Measurements from ENCODE around the gene C20orf141. TPM values are rescaled to one million over a fixed set of nuclear protein-coding genes. Genes with fewer than 3 reads are reported as not detected.

C20orf141 gene
- total and polyA plus RNA-seq, 5 donors: not detected

DNA sequence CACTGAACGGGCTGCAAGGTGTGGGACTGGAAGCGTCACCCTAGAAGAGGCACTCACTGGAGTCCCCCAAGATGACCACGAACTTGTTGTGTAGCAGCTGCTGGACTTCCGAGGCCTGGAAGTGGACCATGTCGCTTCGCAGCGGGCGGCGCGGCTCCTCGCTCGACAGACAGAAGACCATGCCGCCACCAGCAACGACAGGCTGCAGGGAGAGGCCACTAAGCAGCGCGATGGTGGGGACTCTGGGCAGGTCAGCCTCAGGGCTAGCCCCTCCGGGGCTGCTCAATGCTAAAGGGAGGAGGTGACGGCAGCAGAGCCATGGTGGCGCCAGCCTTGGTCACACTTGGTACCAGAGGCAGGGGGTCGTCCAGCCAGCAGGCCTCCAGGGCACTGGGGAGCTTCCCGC lies 24.9 kb downstream of the C20orf141 start:
- ATAC-seq (no peak), DNase-seq (no peak)
- peak overlapping the region; percentile 89 for H3K4me3 ChIP-seq (ENCODE audit: low read length)
- no peaks in the 10 kb centered on the region for H3K27me3 ChIP-seq (ENCODE audit: control insufficient read depth, insufficient read depth)
- 82% methylated on average over 21 of the region's 21 CpGs for WGBS
- no peak overlapping the region for H3K27ac ChIP-seq (ENCODE audit: low read length)
- intact Hi-C loops (cut with DNase I): no loop called here
- no peaks in the 10 kb centered on the region for H3K4me1 ChIP-seq (ENCODE audit: control insufficient read depth, insufficient read depth, low read length)
- H3K9me3 ChIP-seq (ENCODE audit: control insufficient read depth, low read length): no peaks in the 10 kb centered on the region

DNA sequence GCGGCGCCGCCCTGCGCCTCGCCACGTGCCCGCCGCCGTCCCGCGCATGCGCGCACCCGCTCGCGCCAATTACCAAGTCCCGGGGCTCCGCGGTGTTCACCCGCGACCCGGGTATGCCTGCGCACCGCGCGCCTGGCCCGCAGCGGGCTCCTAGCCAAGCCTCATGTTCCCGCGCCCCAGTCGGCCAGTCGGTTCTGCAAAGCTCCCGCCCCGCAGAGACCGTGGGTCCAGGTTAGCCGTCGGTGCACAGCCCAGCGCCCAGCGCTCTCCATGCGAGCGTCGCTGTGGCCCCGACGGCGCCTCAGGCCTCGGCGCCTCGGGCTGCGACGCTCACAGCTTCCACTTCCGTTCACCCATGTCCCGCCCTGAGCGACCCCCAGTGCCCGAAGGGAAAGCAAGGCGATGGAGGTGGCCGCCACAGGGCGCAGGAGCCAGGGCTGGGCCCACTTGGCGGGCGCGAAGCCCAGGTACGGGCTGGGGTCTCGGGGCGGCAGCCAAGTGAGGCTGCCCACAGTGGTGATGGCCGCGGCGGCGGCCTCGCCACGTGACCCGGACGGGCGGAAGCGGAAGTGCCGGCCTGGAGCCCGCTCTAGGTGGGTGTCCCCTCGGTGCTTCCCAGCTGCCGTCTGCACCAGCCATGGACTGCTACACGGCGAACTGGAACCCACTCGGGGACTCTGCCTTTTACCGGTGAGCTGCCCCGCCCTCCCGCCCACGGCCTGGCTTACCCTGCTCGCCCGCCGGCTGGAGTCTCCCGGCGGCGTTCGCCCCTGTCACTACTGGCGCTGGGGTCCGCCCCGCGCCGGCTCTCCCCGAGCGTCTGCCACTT lies 25.6 kb downstream of the C20orf141 start, which contains the start of the genes PCED1A and VPS16:
PCED1A (minus strand) TSS at position 518 of the 829 bp plus-strand sequence. CDS start 743 bp downstream, outside the sequence.
VPS16 (plus strand) TSS at position 608 of the 829 bp plus-strand sequence; CDS start at position 638, 30 bp downstream.
- intact Hi-C loops (cut with DNase I): no loop called here
- Histone ChIP-seq H3K27ac (ENCODE audit: low read length) (peak within 1 kb of the TSS; percentile 91), H3K4me3 (ENCODE audit: low read length) (peak within 1 kb of the TSS; percentile 89), H3K27me3 (ENCODE audit: control insufficient read depth, insufficient read depth) (no peaks in the 10 kb centered on the region), H3K4me1 (ENCODE audit: control insufficient read depth, insufficient read depth, low read length) (no peaks in the 10 kb centered on the region), H3K9me3 (ENCODE audit: control insufficient read depth, low read length) (no peaks in the 10 kb centered on the region)
- ATAC-seq (peak; percentile 99), DNase-seq (peak; percentile 91 to 96 (median 96))
- WGBS: 3% methylated on average over 98 of the region's 98 CpGs

DNA sequence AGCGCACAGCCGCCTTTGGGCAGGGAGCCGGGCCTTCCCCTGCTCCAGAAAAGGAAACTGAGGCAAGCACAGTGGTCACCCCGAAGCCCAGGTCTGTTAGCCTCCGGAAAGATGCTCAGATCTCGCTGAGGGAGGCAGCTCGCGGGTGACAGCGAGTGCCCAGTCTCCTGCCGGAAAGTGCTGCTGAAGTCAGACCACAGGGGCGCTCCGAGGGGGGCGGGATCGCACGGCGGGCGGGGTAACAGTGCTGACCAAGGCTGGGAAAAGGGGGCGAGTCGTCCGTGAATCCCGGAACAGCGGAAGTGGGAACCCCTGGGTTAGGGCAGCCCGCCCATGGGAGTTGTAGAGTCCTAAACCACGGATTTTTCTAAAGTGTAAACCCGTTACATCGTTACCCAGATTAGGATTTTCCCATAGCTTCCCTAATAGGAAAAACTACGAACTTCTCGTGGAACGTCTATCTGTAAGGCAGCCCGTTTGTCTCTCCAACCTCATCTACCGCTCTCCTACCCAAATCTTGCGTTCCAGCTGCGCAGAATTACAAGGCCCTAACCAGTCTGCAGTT lies 26.3 kb downstream of the C20orf141 start:
- intact Hi-C loops (cut with DNase I): no loop called here
- Histone ChIP-seq H3K4me1 (ENCODE audit: control insufficient read depth, insufficient read depth, low read length) (no peaks in the 10 kb centered on the region), H3K4me3 (ENCODE audit: low read length) (peak overlapping the region; percentile 89), H3K27me3 (ENCODE audit: control insufficient read depth, insufficient read depth) (no peaks in the 10 kb centered on the region), H3K9me3 (ENCODE audit: control insufficient read depth, low read length) (no peaks in the 10 kb centered on the region), H3K27ac (ENCODE audit: low read length) (peak overlapping the region; percentile 31)
- WGBS: 4% methylated on average over 33 of the region's 33 CpGs
- DNase-seq (peak; percentile 86 to 88 (median 87)), ATAC-seq (peak; percentile 70 to 85)

DNA sequence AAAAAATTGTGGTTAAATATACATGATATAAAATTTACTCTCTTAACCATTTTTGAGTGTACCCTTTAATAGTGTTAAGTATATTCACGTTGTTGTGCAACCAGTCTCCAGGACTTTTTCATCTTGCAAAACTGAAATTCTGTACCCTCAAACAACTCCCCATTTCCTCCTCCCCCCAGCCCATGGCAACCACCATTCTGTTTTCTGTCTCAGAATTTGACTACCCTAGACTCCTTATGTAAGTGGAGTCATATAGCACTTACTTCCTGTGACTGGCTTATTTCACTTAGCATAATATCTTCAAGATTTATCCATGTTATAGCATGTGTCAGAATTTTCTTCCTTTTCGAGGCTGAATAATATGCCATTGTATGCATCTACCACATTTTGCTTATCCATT lies 30.8 kb downstream of the C20orf141 start:
- H3K4me1 ChIP-seq (ENCODE audit: control insufficient read depth, insufficient read depth, low read length): no peaks in the 10 kb centered on the region
- H3K27ac ChIP-seq (ENCODE audit: low read length): no peak overlapping the region
- no peaks in the 10 kb centered on the region for H3K9me3 ChIP-seq (ENCODE audit: control insufficient read depth, low read length)
- intact Hi-C loops (cut with DNase I): no loop called here
- no peak for ATAC-seq
- DNase-seq: no peak
- H3K4me3 ChIP-seq (ENCODE audit: low read length): no peak overlapping the region
- no peaks in the 10 kb centered on the region for H3K27me3 ChIP-seq (ENCODE audit: control insufficient read depth, insufficient read depth)
- 89% methylated on average over 2 of the region's 2 CpGs for WGBS

DNA sequence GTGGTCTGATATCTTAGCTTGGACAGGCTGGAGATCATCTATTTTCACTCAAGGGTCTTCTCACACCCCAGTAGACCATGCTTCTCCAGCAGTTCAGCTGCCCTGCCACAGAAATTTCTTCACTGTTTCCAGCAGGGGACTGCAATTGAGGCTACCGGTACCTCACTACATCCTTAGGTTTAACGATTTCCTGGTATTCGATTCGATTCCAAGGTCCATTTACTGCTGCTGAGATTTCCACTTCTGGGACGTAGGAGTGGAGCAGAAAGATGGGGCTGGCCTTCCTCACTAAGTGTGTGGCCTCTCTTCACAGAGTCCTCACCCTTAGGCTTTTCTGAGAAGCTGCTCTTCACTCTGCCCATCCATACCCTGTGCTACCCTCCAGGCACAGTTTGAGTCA lies 31.9 kb downstream of the C20orf141 start:
- intact Hi-C loops (cut with DNase I): no loop called here

DNA sequence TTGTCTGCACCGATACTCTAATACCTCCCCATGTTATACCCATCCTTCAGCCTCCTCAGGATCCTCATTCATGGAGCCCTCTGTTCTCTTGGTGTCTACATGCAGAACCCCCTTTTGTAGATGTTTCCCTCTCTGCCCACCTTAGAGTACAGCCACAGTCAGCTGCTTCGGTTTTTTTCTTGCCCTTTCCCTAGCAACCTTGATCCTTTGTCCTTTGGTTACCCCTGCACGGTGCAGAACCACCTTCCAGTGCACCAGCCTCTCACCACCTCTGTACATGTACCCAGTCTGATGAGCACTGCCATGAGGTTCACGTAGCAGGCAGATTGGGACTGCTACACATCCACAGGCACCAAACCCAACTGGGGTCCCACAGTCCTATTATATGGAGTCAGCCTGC lies 33.0 kb downstream of the C20orf141 start:
- no peak for DNase-seq
- Histone ChIP-seq H3K27ac (ENCODE audit: low read length) (no peak overlapping the region), H3K9me3 (ENCODE audit: control insufficient read depth, low read length) (no peaks in the 10 kb centered on the region), H3K27me3 (ENCODE audit: control insufficient read depth, insufficient read depth) (no peaks in the 10 kb centered on the region), H3K4me3 (ENCODE audit: low read length) (no peak overlapping the region), H3K4me1 (ENCODE audit: control insufficient read depth, insufficient read depth, low read length) (no peaks in the 10 kb centered on the region)
- intact Hi-C loops (cut with DNase I): no loop called here
- WGBS: 93% methylated on average over 4 of the region's 4 CpGs
- no peak for ATAC-seq

More for the DNA sequence above, 31.9 kb downstream of the C20orf141 start:
- Histone ChIP-seq H3K9me3 (ENCODE audit: control insufficient read depth, low read length) (no peaks in the 10 kb centered on the region), H3K27ac (ENCODE audit: low read length) (no peak overlapping the region), H3K27me3 (ENCODE audit: control insufficient read depth, insufficient read depth) (no peaks in the 10 kb centered on the region), H3K4me1 (ENCODE audit: control insufficient read depth, insufficient read depth, low read length) (no peaks in the 10 kb centered on the region), H3K4me3 (ENCODE audit: low read length) (no peak overlapping the region)
- 81% methylated on average over 5 of the region's 5 CpGs for WGBS
- ATAC-seq: no peak
- no peak for DNase-seq

DNA sequence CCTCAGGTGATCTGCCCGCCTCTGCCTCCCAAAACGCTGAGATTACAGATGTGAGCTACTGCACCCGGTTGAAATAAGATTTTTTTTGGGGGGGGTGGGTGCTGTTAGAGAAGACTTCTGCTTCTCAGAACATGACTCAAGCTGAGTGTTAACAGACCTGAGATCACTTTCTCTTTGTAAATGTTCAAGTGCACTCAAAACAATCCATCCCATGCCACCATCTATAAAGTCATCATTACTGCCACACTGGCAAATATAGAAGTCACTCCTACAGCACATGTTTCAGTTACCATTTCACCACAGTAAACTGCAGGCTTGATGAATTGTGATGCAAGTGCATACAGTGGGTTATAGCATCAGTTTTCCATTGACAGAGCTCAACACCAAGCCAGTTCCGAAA lies 34.7 kb downstream of the C20orf141 start:
- intact Hi-C loops (cut with DNase I): no loop called here
- H3K27me3 ChIP-seq (ENCODE audit: control insufficient read depth, insufficient read depth): no peaks in the 10 kb centered on the region
- H3K4me3 ChIP-seq (ENCODE audit: low read length): no peak overlapping the region
- DNase-seq (no peak), ATAC-seq (no peak)
- H3K27ac ChIP-seq (ENCODE audit: low read length): no peak overlapping the region
- no peaks in the 10 kb centered on the region for H3K4me1 ChIP-seq (ENCODE audit: control insufficient read depth, insufficient read depth, low read length)
- H3K9me3 ChIP-seq (ENCODE audit: control insufficient read depth, low read length): no peaks in the 10 kb centered on the region
- 90% methylated on average over 4 of the region's 4 CpGs for WGBS

DNA sequence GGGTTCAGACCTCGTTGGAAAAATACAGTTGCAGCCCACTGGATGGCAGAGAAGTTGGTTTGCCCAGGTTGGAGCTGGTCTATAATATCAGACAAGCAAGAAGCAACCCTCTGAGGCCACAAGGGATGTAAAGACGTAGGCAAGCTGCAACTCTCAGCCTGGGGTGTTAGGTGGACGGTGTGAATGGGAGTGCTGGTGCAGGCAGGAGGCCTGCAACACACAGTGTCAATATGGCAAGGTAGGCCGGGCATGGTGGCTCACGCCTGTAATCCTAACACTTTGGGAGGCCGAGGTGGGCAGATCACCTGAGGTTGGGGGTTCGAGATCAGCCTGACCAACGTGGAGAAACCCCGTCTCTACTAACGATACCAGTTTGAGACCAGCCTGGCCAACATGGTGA lies 36.3 kb downstream of the C20orf141 start:
- no peaks in the 10 kb centered on the region for H3K27me3 ChIP-seq (ENCODE audit: control insufficient read depth, insufficient read depth)
- 94% methylated on average over 10 of the region's 10 CpGs for WGBS
- H3K4me1 ChIP-seq (ENCODE audit: control insufficient read depth, insufficient read depth, low read length): no peaks in the 10 kb centered on the region
- ATAC-seq (no peak), DNase-seq (no peak)
- H3K27ac ChIP-seq (ENCODE audit: low read length): no peak overlapping the region
- H3K9me3 ChIP-seq (ENCODE audit: control insufficient read depth, low read length): no peaks in the 10 kb centered on the region
- H3K4me3 ChIP-seq (ENCODE audit: low read length): no peak overlapping the region
- intact Hi-C loops (cut with DNase I): loop anchor here in 1 of 4 donors (10.0 kb wide), 1 partner anchor 96 kb away; no protein-coding TSS in a partner anchor

DNA sequence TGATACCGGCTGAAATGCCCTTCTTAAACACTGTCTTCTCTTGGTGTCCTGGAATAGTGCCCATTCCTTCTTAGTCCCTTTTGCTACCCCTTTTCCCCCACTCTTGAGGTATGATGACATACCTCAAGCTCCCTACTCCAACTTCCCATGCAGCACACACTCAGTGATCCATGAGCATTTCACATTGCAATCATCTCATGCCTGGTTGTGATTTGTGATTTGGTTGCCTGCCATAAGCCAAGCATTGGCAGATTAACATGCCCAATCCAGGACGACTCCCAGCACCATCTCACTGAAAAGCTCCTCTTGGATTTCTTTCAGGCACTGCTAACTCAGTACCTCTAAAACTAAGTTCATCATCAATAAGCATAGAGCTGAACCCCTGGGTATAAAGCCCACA lies 43.8 kb downstream of the C20orf141 start:
- DNase-seq: no peak
- intact Hi-C loops (cut with DNase I): loop anchor here in 1 of 4 donors (10.0 kb wide), 1 partner anchor 104 kb away; no protein-coding TSS in a partner anchor
- Histone ChIP-seq H3K4me1 (ENCODE audit: control insufficient read depth, insufficient read depth, low read length) (peaks cover 2% of the 10 kb centered on the region), H3K9me3 (ENCODE audit: control insufficient read depth, low read length) (no peaks in the 10 kb centered on the region), H3K27ac (ENCODE audit: low read length) (no peak overlapping the region), H3K27me3 (ENCODE audit: control insufficient read depth, insufficient read depth) (no peaks in the 10 kb centered on the region), H3K4me3 (ENCODE audit: low read length) (no peak overlapping the region)
- 84% methylated on average over 2 of the region's 2 CpGs for WGBS
- ATAC-seq: no peak

DNA sequence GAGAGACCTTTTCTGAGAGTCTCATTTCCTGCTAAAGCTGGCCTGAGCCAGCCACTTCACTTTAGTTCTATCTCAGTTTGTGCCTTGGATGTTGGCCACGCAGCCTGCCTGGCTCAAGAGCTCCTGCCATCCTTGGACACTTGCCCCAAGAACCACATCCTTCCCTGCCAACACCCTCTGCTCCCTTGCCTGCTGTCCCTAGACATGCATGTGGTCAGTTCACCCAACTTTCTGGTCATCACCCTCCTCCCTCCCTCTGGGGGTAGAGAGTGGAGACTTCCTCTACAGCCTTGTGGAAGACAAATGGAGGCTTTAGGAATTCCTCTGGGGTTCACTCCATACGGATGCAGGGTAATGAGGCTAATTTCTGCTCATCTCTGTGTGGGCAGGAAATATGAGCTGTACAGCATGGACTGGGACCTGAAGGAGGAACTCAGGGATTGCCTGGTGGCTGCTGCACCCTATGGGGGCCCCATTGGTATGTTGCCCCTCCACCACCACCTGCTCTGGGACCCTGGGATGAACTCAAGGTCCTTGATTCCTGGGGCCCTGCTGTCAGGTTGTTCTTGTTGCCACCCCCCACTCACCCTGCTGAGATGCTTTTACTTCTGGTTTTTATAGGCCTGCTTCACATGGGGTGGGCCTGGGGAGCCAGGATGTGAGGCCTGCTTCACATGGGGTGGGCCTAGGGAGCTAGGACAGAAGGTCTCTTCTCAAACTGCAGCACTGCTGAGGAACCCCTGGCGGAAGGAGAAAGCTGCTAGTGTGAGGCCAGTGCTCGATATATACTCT lies 44.7 kb downstream of the C20orf141 start:
- peak in 1 of 3 donors; percentile 67 for DNase-seq
- no peak overlapping the region for H3K4me3 ChIP-seq (ENCODE audit: low read length)
- no peaks in the 10 kb centered on the region for H3K27me3 ChIP-seq (ENCODE audit: control insufficient read depth, insufficient read depth)
- intact Hi-C loops (cut with DNase I): loop anchor here in 1 of 4 donors (10.0 kb wide), 1 partner anchor 105 kb away; no protein-coding TSS in a partner anchor
- peaks cover 2% of the 10 kb centered on the region for H3K4me1 ChIP-seq (ENCODE audit: control insufficient read depth, insufficient read depth, low read length)
- 70% methylated on average over 4 of the region's 4 CpGs for WGBS
- H3K27ac ChIP-seq (ENCODE audit: low read length): no peak overlapping the region
- ATAC-seq: peak in 1 of 2 donors; percentile 28
- no peaks in the 10 kb centered on the region for H3K9me3 ChIP-seq (ENCODE audit: control insufficient read depth, low read length)
